GM19372 (cell line): ENCODE data around the gene EHBP1.

ENCODE experiments used
- ATAC-seq: cut with Tn5 transposase; IDR thresholded peaks from one replicate; pipeline ENCODE4 v1.9.1; 2021; ENCODE audit warnings: mild to moderate bottlenecking, low read depth, moderate library complexity; ENCODE audit not compliant: unreplicated experiment

EHBP1 gene

DNA sequence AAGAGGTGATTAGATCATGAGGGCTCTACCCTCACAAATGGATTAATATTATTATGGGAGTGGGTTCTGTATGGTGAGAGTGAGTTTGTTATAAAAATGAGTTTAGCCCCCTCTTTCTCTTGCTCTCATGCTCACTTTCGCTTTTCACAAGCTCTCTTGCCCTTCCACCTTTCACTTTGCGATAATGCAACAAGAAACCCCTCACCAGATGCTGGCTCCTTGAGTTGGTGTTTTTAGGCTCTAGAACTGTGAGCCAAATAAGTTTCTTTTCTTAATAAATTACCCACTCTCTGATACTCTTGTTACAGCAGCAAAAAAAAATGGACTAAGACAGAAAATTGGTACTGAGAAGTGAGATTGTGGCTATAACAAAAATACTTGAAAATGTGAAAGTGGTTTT is 106.5 kb downstream of the EHBP1 start:
- ATAC-seq: no peak

DNA sequence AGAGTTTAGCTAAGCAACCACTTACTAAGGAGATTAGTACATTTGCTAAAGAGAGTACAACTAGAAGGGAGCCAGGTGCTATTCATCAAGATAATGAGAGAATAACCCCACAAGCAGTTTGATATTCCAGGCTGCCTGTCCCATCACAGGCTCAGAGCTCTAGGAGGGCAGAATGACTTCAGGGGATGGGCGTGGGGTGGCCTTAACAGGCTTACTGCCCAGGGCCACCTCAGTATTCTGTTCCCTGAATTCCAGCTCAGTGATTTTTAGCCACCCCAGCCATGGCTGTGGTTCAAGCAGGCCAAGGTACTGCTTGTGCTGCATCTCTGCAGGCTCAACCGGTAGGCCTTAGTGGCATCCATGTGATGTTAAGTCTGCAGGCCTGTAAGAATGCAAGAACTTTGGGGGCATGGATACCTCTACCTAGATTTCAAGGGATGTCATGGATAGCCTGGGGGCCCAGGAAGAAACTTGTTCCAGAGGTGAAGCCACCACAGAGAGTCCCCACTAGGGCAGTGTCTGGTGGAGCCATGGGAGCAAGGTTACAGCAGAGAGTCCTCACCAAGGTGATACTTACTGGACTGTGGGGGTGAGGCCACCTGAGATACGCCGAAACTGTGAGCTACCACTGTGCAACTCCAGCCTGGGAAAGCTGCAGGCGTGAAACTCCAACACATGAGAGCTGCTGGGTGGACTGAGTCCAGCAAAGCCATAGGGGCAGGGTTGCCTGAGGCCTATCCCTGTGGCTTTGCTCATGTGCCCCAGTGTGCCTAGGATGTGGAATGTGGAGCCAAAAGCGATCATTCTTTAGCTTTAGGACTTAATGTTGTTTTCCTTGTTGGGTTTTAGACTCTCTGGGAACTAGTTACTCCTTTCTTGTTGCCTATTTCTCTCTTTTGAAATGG is 107.7 kb downstream of the EHBP1 start:
- no peak for ATAC-seq

DNA sequence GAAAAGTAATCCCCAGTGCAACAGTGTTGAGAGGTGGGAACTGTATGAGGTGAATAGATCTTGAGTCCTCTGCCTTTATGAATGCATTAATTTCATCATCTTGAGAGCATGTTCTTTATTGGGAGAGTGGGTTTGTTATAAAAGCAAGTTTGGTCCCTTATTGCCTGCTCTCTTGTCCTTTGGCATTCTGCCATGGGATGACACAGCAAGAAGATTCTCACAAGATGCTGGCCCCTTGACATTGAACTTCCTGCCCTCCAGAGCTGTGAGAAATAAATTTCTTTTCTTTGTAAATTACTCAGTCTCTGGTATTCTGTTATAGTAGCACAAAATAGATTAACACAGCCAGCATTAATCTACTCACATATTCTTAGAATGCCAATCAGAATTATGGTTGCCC is 108.6 kb downstream of the EHBP1 start:
- ATAC-seq: no peak

DNA sequence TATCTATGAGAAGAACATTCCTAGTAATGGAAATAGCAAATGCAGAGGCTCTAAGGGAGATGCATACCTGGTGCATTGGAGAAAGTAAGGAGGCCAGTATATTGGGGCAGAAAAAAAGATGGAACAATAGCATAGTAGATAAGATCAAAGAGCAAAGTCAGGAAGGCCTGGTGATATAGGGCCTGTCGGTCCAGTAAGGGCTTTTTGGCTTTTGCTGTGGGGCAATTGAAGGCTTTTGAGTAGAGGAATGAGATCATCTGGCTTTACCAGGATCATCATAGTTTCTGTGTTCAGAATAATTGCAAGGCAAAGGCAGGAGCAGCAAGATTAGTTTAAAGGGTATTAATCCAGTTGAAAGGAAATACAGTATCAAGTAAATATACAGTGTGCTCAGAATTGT is 111.8 kb downstream of the EHBP1 start:
- no peak for ATAC-seq

DNA sequence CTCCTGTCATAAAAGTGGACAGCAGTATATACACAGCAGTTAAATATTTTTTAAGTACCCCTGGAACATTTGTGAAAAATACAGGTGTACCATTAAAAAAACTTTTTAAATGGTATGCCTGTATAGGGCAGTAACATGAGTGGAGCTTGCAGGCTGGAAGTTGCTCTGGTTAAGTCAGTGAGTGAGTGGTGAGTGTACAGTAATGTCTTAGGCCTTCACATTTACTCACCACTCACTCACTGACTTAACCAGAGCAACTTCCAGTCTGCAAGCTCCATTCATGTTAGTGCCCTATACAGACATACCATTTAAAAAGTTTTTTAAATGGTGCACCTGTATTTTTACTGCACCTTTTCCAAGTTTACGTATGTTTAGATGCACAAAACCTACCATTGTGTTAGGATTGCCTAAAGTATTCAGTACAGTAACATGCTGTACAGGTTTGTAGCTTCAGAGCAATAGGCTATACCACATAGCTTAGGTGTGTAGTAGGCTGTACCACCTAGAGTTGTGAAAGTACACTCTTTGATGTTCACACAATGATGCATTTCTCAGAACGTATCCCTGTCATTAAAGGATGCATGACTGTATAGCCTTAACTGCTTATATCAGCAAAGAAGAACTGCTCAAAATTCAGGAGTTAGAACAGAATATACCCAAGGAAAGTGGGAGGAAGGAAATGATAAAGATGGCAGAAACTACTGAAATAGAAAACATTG is 112.6 kb downstream of the EHBP1 start:
- no peak for ATAC-seq

DNA sequence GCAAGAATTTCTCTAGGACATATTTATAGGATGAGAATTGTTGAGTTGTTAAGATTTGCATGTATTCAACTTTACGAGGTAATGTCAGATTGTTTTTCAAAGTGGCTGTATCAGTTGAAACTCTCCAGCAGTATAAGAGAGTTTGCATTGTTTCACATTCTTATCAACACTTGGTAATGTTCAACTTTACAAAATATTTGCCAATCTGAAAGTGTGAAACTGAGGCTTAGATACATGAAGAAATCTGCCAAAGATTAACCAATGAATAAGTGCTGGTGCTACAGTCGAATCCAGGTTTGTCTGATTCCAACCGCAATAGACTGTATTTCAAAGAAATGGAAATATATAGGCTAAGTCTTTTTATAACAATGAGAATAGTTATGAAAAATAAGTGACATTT is 117.0 kb downstream of the EHBP1 start:
- no peak for ATAC-seq

DNA sequence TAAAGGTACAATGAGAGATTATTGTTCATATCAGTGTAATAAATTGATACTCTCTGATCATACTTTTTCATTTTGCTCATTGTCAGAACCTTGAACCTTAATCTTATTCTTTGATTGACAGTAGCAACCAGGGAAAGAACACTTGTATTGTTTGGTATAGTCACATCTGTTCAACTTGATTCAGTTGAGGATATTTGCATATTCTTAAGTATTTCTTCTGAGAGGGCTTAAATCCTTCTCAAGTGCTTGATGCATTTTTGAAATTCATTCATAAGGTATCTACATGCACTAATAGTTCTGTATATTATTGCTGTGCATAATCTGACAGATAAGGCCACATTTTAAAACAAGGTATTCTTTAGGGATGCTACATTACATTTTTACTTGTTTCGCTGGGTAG is 118.9 kb downstream of the EHBP1 start:
- no peak for ATAC-seq

DNA sequence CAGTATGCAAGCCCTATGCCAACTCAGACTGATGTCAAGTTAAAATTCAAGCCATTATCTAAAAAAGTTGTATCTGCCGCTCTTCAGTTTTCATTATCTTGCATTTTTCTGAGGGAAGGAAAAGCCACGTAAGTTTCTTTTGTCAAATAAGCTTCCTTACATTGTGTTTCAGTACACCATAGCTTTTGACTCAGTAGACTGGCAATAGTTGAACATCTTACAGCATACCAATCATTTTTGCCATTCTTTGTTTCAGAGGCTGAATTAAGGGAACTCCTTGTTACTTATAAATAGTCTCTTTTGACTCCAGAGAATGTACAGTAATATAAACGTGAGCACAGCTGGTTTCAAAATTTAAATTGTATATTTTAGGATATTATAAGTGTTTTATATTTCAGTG is 120.6 kb downstream of the EHBP1 start:
- ATAC-seq: no peak

DNA sequence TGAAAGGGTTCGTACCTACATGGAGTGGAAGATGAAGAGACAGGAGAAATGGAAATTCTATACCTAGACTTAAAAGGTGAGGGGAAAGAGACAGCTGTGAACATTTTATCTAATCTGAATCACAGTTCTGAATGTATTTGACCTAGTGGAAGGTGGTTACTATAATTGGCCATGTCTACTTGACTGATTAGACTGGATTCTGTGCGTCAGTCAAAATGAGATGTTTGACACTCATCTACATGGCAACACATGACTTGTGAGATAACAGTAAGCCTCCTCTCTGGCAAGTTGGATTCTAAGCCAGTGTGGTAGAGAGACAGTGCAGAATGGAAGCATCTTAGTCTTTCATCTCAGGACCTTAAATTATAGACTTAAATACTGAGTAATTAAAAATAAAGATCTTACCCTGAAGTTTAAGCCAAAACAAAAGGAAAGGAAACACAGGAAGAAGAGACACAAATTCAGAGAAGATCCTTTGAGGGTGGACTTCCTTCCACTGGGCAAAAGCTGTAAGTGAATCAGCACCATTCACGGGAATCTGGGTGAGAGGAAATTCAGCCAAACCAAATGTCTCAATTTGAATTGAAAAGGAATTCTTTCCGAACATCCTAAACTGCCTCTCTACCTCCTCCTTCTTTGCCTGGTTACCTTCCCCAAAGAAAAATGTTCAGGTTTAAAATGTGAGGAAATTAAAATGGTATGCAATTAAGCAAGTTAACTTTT is 121.6 kb downstream of the EHBP1 start:
- no peak for ATAC-seq

DNA sequence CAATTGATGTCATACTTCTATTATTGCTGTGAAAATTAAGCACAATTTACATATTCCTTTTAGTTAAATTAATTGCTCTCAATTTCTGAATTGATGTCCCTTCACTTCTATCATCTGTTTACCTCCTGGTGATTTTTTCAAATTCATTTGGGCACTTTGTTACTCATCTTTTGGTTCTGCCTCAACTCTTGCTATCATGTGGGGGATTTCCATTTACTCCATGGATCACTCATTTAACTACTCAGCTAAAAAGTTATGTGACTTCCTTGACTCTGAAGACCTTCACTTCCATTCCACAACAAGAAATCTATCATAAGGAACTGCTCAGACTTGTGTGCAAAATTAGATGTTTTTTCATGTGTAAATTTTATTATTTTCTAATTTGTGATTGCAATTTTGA is 126.2 kb downstream of the EHBP1 start:
- no peak for ATAC-seq

DNA sequence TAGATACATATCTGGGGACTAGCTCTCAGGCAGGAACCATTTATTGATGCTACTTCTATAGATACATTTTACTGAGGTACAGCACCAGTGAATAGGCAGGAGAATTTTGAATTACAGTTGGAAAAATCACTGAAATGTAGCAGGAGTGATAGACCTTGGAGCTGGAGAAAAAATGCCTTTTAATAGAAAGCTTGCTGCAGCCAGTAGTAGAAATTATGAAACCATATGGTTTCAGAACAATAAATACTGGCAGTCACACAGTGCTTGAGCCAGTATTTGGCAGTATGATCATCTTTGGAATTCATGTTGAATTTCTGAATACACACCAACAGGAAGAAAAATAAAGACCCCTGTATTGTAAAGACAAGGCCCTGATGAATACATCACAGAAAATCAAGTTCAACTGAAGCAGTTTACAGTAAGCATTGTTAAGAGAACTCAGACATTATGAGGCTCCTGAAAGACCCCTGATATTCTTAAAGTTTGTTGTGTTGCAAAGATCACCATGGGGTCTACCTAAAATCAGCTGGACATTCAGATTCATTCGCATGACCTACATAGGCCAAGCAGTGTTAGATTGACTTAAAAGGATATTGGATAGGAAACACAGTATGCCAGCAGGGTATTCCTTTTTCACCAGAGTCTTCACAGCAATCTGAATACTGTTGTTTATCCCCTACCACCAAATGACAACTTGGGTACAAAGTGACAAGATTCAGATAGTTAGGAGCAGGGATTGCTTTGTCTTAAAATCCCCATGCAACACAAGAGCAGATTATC is 139.0 kb downstream of the EHBP1 start:
- no peak for ATAC-seq

DNA sequence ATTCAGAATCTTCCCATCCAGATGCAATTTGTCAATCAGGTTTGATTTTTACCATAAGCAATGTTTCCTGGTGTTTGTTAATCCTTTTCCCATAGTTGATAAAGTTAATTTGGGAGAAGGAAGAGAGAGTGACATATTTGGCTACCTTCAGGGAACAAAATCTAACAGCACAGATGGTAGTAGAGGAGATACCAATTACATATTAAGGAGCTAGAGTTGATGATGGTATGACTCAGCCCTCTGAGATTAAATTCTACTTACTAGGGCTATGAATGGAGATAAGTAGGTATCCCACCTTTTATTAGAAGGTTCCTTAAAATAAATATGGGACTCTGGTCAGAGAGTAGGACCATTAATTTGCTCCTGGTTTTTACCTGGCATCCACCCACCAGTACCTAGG is 139.7 kb downstream of the EHBP1 start:
- ATAC-seq: no peak

DNA sequence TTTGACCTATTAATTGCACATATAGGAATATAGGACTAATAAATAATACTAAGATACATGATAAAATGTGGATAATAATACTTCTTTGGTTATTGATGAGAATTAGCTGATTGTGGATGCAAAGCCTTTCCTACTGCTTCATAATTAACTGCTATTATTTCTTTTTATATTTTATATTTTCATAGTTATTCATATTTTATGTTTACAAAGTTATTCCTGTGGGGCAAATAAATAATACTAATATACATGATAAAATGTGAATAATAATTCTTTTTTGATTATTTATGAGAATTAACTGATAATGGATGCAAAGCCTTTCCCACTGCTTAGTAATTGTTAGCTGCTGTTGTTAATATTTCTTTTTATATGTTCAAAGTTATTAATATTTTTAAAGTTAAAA is 146.7 kb downstream of the EHBP1 start:
- ATAC-seq: no peak

DNA sequence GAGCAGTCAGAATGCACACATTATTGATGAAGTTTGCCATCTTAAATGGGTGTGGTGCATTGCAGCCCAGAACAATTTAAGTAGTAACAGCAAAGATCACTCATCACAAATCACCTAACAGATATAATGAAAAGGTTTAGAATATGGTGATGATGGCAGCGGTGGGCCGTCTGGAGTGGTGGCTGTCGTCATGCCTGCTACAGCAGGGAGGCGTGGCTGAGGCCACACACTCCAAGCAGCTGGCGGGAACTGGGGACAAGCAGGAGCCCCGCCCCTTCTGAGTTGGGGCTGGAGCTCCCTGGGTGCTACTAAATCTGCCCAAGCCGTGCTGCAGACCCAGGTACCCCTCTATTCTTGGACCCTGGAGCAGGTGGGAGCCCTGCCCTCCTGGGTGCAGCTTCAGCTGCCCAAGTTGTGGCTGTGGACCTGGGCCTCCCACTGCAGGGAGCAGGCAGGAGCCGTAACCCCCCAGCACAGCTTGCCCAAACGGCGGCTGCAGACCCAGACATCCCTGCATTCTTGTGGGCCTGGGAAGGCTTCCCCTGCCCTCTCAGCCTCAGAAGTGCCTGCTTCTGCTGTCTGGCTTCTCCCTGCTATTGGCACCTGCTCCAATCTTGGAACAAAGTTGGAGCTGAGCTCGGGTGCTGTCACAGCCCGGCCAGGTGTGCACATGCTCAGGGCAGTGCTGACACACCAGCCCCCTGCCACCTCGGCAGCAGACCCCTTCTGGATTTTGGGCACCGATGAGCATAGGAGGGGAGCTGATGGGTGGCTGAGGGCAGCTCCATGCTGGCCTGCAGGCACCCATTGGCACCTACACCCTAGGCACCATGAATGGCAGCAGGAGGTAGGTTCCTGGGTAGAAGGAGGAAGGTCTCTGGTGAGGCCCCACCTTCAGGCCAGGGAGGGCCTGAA is 149.3 kb downstream of the EHBP1 start:
- ATAC-seq: no peak

DNA sequence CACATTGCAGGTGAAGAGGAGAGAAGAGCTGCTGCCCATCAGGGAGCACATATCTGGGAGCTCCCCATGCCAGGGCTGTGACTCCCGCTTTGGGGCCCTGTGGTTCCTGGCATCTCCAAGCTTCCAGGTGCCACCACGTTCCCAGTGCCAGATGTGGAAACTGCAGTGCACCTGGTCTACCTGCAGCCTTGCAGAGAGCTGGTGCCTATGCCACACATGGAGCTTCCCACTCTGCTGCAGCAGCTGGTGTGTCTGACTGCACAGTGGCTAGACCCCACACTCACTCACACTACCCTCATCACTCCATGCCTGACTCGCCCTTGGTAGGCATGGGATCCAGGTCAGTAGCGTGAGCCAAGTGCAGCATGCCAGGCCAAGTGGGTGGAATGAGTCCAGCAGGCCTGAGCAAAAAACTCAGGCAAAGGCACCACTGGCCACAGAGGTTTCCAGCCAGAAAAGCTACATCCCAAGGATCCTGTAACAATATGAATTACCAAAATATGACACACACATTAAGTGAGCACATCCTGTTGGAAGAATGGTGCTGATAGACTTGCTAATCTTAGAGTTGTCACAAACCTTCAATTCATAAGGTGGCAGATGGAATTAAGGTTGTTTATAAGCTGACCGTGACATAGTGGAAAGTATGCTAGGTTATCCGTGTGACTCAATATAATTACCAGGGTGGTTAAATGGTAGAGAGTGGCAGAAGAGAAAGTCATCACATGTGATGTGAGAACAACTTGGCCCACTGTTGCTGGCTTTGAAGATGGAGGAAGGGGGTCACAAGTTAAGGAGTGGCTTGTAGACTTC is 150.9 kb downstream of the EHBP1 start:
- no peak for ATAC-seq

DNA sequence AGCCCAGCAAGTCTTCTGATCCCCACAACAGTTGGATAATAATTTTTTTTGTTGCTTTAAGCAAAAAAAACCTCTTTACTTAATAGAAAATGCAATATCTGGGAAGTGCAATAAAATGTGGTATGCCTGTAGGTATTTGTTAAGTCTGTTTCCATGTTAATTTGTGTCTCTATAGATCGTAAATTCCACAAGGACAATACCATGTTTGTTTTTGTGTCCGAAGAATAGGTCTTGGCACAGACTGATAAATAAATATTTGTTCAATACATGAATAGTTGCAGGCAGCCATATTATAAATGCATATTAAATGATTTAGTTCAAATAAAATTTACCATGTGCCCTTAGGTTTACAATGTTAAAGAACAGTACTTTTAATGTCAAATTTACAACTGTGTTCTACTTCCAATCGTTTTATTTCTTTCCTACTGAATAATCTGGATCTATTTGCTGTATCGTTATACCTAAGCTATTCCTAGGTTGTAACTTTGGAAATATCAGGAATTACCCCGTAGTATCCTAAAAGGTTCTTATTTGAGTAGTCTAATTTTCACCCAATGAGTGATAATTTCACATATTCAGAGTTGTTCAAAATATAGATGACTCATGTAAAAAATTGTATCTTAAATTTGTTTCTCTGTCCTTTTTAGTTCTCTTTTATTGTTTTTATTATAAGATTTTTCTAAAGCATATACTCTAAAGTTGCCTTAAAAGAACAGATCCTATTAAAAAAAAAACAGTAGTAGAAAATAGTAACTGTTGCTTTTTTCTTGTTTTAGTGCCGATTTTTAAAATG is 151.8 kb downstream of the EHBP1 start:
- no peak for ATAC-seq

DNA sequence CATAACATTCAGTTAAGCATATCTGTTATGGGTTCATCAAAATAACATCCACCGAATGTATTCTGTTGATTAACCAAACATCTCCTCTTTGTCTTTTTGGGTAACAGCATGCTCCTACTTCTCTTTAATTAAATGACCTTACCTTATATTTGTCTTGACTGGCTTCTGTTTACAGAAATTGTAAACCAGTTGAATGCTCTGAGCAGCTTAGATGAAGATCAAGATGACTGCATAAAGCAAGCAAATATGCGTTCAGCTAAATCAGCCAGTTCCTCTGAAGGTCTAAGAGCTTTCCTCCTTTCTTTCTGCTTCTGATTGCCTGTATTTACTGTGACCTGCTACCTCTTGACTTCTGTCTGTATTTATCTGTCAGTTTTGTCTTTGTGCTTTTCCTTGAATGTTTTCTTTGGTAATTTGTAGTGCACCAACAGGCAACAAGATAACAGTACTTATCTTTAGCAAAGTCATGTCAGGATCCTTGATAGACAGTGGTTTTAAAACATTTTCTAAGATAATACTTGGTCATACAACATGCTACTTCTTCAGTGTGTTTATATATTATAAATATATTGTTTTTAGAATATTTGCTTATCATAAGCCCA is 152.8 kb downstream of the EHBP1 start:
- no peak for ATAC-seq

DNA sequence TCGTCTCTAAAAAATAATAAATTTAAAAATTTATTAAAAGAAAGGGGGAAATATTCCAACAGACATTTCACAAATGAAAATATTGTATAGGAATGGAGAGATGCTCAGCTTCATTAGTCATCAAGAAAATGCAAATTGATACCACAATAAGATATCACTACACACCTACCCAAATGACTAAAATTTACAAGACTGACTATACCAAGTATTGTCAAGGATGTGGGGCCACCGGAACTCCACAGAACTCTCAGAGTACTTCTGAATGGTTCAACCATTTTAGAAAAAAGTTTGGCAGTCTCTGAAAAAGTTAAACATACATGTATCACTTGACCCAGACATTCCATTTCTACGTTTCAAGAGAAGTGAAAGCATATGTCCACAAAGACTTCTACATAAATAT is 163.4 kb downstream of the EHBP1 start:
- no peak for ATAC-seq
